ENCODE measurements around the gene INPP5A.

The INPP5A gene

DNA sequence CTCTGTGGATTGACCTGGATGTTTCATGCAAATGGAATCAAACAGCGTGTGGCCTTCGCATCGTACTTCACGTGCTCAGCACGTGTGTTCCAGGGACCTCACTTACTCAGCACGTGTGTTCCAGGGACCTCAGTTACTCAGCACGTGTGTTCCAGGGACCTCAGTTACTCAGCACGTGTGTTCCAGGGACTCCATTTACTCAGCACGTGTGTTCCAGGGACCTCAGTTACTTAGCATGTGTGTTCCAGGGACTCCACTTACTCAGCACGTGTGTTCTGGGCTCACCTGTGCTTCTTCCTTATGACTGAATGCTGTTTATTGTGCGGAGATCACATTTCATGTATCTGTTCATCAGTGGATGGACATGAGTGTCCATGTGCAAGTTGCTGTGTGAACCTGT, 22.0 kb downstream of the INPP5A start:
- no peak overlapping the region for H3K14ac ChIP-seq (ENCODE audit: low read length)
- no peak overlapping the region for H3K27ac ChIP-seq (ENCODE audit: low read depth, low read length)
- no peak for DNase-seq
- H4K12ac ChIP-seq (ENCODE audit: low read depth, low read length) = no peak overlapping the region
- no peak overlapping the region for H2BK5ac ChIP-seq (ENCODE audit: low read depth, low read length, poor library complexity)
- H2BK120ac ChIP-seq (ENCODE audit: insufficient read depth, low read length, poor library complexity) = no peak overlapping the region
- H3K4me1 ChIP-seq (ENCODE audit: control insufficient read depth in 1 of 2, insufficient read depth in 2 of 2, low read length in 2 of 2) = peaks cover 0 to 15% of the 10 kb centered on the region in 2 experiments
- H3K23ac ChIP-seq (ENCODE audit: low read length) = no peak overlapping the region
- H2AFZ ChIP-seq (ENCODE audit: insufficient read depth, low read length, poor library complexity) = no peak overlapping the region
- H3K27me3 ChIP-seq (ENCODE audit: insufficient read depth, low read length) = no peaks in the 10 kb centered on the region
- H4K91ac ChIP-seq (ENCODE audit: low read depth, low read length) = no peak overlapping the region
- H3K9ac ChIP-seq (ENCODE audit: low read length) = no peak overlapping the region
- H4K8ac ChIP-seq (ENCODE audit: low read depth, low read length) = no peak overlapping the region
- no peak overlapping the region for H2BK12ac ChIP-seq (ENCODE audit: low read length)
- peaks cover 9% of the 10 kb centered on the region for H3K9me3 ChIP-seq (ENCODE audit: insufficient read depth, low read depth, low read length)
- no peak overlapping the region for H3K4me3 ChIP-seq (ENCODE audit: low read depth, low read length)
- no peaks in the 10 kb centered on the region for H3K36me3 ChIP-seq (ENCODE audit: control insufficient read depth in 1 of 2, insufficient read depth in 2 of 2, low read length in 2 of 2)
- H3K4me2 ChIP-seq (ENCODE audit: low read length) = no peak overlapping the region
- H2AK5ac ChIP-seq (ENCODE audit: low read length) = no peak overlapping the region
- H3K79me1 ChIP-seq (ENCODE audit: low read length) = no peaks in the 10 kb centered on the region
- no CpG with 5 or more reads among the region's 11 CpGs for WGBS (ENCODE audit: extremely low coverage, insufficient coverage, insufficient read length)
- H3K4ac ChIP-seq (ENCODE audit: low read depth, low read length) = no peak overlapping the region
- H3K18ac ChIP-seq (ENCODE audit: low read length) = no peak overlapping the region
- H3K79me2 ChIP-seq (ENCODE audit: control insufficient read depth, insufficient read depth, low read length, poor library complexity) = peaks cover 2% of the 10 kb centered on the region

GRCh38 chr10:132560241-132560731, 22.7 kb downstream of the INPP5A start:
- no peak overlapping the region for H4K91ac ChIP-seq (ENCODE audit: low read depth, low read length)
- peaks cover 3 to 11% of the 10 kb centered on the region in 2 experiments for H3K4me1 ChIP-seq (ENCODE audit: control insufficient read depth in 1 of 2, insufficient read depth in 2 of 2, low read length in 2 of 2)
- H2AK5ac ChIP-seq (ENCODE audit: low read length) = no peak overlapping the region
- H3K27me3 ChIP-seq (ENCODE audit: insufficient read depth, low read length) = no peaks in the 10 kb centered on the region
- peaks cover 2% of the 10 kb centered on the region for H3K79me2 ChIP-seq (ENCODE audit: control insufficient read depth, insufficient read depth, low read length, poor library complexity)
- no peak overlapping the region for H3K27ac ChIP-seq (ENCODE audit: low read depth, low read length)
- no peak overlapping the region for H3K4me2 ChIP-seq (ENCODE audit: low read length)
- H3K4me3 ChIP-seq (ENCODE audit: low read depth, low read length) = no peak overlapping the region
- no peaks in the 10 kb centered on the region for H3K79me1 ChIP-seq (ENCODE audit: low read length)
- no CpG with 5 or more reads among the region's 10 CpGs for WGBS (ENCODE audit: extremely low coverage, insufficient coverage, insufficient read length)
- H2BK12ac ChIP-seq (ENCODE audit: low read length) = no peak overlapping the region
- no peak overlapping the region for H3K23ac ChIP-seq (ENCODE audit: low read length)
- no peak overlapping the region for H4K8ac ChIP-seq (ENCODE audit: low read depth, low read length)
- H2BK5ac ChIP-seq (ENCODE audit: low read depth, low read length, poor library complexity) = no peak overlapping the region
- H2BK120ac ChIP-seq (ENCODE audit: insufficient read depth, low read length, poor library complexity) = no peak overlapping the region
- no peak overlapping the region for H3K9ac ChIP-seq (ENCODE audit: low read length)
- no peak overlapping the region for H4K12ac ChIP-seq (ENCODE audit: low read depth, low read length)
- H3K14ac ChIP-seq (ENCODE audit: low read length) = no peak overlapping the region
- H3K36me3 ChIP-seq (ENCODE audit: control insufficient read depth in 1 of 2, insufficient read depth in 2 of 2, low read length in 2 of 2) = no peaks in the 10 kb centered on the region
- DNase-seq = peak in 1 of 2 donors; percentile 8
- no peak overlapping the region for H2AFZ ChIP-seq (ENCODE audit: insufficient read depth, low read length, poor library complexity)
- H3K18ac ChIP-seq (ENCODE audit: low read length) = no peak overlapping the region
- peaks cover 6% of the 10 kb centered on the region for H3K9me3 ChIP-seq (ENCODE audit: insufficient read depth, low read depth, low read length)
- H3K4ac ChIP-seq (ENCODE audit: low read depth, low read length) = no peak overlapping the region

- Histone ChIP-seq H3K4me3 (ENCODE audit: low read depth, low read length) (peak overlapping the region; percentile 21), H3K79me2 (ENCODE audit: control insufficient read depth, insufficient read depth, low read length, poor library complexity) (peaks cover 2% of the 10 kb centered on the region), H3K4me1 (ENCODE audit: control insufficient read depth in 1 of 2, insufficient read depth in 2 of 2, low read length in 2 of 2) (peaks cover 15 to 17% of the 10 kb centered on the region in 2 experiments), H3K27ac (ENCODE audit: low read depth, low read length) (no peak overlapping the region), H2BK12ac (ENCODE audit: low read length) (no peak overlapping the region), H3K14ac (ENCODE audit: low read length) (no peak overlapping the region), H3K18ac (ENCODE audit: low read length) (no peak overlapping the region), H2BK120ac (ENCODE audit: insufficient read depth, low read length, poor library complexity) (no peak overlapping the region), H4K12ac (ENCODE audit: low read depth, low read length) (no peak overlapping the region), H3K9ac (ENCODE audit: low read length) (no peak overlapping the region), H3K36me3 (ENCODE audit: control insufficient read depth in 1 of 2, insufficient read depth in 2 of 2, low read length in 2 of 2) (no peaks in the 10 kb centered on the region), H4K91ac (ENCODE audit: low read depth, low read length) (no peak overlapping the region), H2AK5ac (ENCODE audit: low read length) (no peak overlapping the region), H3K9me3 (ENCODE audit: insufficient read depth, low read depth, low read length) (peaks cover 6% of the 10 kb centered on the region), H3K79me1 (ENCODE audit: low read length) (no peaks in the 10 kb centered on the region), H3K23ac (ENCODE audit: low read length) (no peak overlapping the region), H3K27me3 (ENCODE audit: insufficient read depth, low read length) (no peaks in the 10 kb centered on the region), H3K4ac (ENCODE audit: low read depth, low read length) (no peak overlapping the region), H4K8ac (ENCODE audit: low read depth, low read length) (no peak overlapping the region), H2AFZ (ENCODE audit: insufficient read depth, low read length, poor library complexity) (no peak overlapping the region), H3K4me2 (ENCODE audit: low read length) (no peak overlapping the region), H2BK5ac (ENCODE audit: low read depth, low read length, poor library complexity) (no peak overlapping the region)
- no CpG with 5 or more reads among the region's 29 CpGs for WGBS (ENCODE audit: extremely low coverage, insufficient coverage, insufficient read length)
- no peak for DNase-seq
Measured at GRCh38 chr10:132562177-132562915, 24.8 kb downstream of the INPP5A start.

DNA sequence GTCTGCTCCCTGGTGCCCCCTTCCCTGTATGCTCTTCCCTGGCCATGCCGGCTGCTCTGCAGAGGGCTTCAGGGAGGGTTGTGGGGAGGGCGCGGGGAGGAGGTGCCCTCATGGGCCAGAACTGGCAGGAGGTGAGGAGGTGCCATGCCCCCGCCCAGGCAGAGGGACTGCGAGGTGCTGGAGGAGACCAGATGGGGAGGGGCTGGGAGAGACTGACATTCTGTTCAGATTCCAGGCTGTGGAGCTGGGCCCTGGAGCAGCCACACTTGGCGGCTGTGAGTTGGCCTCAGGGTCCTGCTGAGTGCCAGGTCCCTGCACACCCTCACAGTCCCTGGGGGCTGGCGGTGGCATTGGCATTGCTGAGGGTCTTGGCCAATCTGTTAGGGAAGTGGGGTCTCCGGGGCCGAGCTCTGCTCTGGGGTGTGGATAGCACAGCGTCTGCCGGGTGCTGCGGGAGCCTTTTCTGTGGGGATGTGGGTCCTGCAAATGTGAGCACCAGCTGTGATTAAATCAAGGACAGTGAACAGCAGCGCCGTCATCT, 25.4 kb downstream of the INPP5A start:
- Histone ChIP-seq H2AK5ac (ENCODE audit: low read length) (no peak overlapping the region), H2BK12ac (ENCODE audit: low read length) (no peak overlapping the region), H4K12ac (ENCODE audit: low read depth, low read length) (no peak overlapping the region), H3K79me1 (ENCODE audit: low read length) (no peaks in the 10 kb centered on the region), H2AFZ (ENCODE audit: insufficient read depth, low read length, poor library complexity) (no peak overlapping the region), H2BK120ac (ENCODE audit: insufficient read depth, low read length, poor library complexity) (no peak overlapping the region), H3K14ac (ENCODE audit: low read length) (no peak overlapping the region), H4K8ac (ENCODE audit: low read depth, low read length) (no peak overlapping the region), H3K4me2 (ENCODE audit: low read length) (no peak overlapping the region), H4K91ac (ENCODE audit: low read depth, low read length) (no peak overlapping the region), H3K9ac (ENCODE audit: low read length) (no peak overlapping the region), H3K27me3 (ENCODE audit: insufficient read depth, low read length) (no peaks in the 10 kb centered on the region), H2BK5ac (ENCODE audit: low read depth, low read length, poor library complexity) (no peak overlapping the region), H3K18ac (ENCODE audit: low read length) (no peak overlapping the region), H3K79me2 (ENCODE audit: control insufficient read depth, insufficient read depth, low read length, poor library complexity) (peaks cover 2% of the 10 kb centered on the region), H3K23ac (ENCODE audit: low read length) (no peak overlapping the region), H3K4me1 (ENCODE audit: control insufficient read depth in 1 of 2, insufficient read depth in 2 of 2, low read length in 2 of 2) (peaks cover 17 to 19% of the 10 kb centered on the region in 2 experiments), H3K9me3 (ENCODE audit: insufficient read depth, low read depth, low read length) (peaks cover 6% of the 10 kb centered on the region), H3K27ac (ENCODE audit: low read depth, low read length) (no peak overlapping the region), H3K4ac (ENCODE audit: low read depth, low read length) (no peak overlapping the region), H3K4me3 (ENCODE audit: low read depth, low read length) (no peak overlapping the region), H3K36me3 (ENCODE audit: control insufficient read depth in 1 of 2, insufficient read depth in 2 of 2, low read length in 2 of 2) (no peaks in the 10 kb centered on the region)
- no peak for DNase-seq
- WGBS (ENCODE audit: extremely low coverage, insufficient coverage, insufficient read length) = no CpG with 5 or more reads among the region's 14 CpGs
